ENCODE measurements around the gene ST7.

DNA sequence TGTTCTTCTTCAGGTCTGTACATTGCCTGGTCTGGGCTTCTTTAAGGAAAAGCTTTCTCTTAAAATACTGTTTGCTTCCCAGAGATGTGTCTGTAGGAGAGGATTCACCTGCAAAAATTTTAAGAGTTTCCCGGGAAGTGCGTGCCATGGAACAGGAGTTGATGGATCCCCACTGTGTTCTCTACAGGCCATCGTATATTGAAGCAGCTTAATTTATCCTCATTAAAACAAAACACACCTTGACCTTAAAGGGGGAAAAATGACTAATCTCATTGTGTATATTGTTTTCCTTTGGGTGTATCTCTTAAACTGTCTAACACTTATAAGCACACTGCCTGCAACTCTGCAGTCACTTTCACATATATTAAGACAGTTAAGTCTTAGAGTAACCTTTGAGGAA is 111.4 kb downstream of the ST7 start:
- TF ChIP-seq CBX8 (IDR thresholded peaks at IDR 0.05) (no peak), FOSB (CRISPR knock-in tag; IDR thresholded peaks at IDR 0.05) (no peak), GATA3 (IDR thresholded peaks at IDR 0.05; ENCODE audit: borderline replicate concordance) (no peak), RFX5 (IDR thresholded peaks at IDR 0.05) (no peak), NFE2L2 (conservative IDR thresholded peaks at IDR 0.05; ENCODE audit: low read length) (no peak), JUN (IDR thresholded peaks at IDR 0.05) (no peak), RAD21 (conservative IDR thresholded peaks at IDR 0.05 in 1 of 2, IDR thresholded peaks at IDR 0.05 in 1 of 2) (no peak)
- TF ChIP-seq, protein P1, sequence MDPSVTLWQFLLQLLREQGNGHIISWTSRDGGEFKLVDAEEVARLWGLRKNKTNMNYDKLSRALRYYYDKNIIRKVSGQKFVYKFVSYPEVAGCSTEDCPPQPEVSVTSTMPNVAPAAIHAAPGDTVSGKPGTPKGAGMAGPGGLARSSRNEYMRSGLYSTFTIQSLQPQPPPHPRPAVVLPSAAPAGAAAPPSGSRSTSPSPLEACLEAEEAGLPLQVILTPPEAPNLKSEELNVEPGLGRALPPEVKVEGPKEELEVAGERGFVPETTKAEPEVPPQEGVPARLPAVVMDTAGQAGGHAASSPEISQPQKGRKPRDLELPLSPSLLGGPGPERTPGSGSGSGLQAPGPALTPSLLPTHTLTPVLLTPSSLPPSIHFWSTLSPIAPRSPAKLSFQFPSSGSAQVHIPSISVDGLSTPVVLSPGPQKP (IDR thresholded peaks at IDR 0.05; ENCODE audit: low read depth, low read length) = no peak
- TF ChIP-seq, protein P2, sequence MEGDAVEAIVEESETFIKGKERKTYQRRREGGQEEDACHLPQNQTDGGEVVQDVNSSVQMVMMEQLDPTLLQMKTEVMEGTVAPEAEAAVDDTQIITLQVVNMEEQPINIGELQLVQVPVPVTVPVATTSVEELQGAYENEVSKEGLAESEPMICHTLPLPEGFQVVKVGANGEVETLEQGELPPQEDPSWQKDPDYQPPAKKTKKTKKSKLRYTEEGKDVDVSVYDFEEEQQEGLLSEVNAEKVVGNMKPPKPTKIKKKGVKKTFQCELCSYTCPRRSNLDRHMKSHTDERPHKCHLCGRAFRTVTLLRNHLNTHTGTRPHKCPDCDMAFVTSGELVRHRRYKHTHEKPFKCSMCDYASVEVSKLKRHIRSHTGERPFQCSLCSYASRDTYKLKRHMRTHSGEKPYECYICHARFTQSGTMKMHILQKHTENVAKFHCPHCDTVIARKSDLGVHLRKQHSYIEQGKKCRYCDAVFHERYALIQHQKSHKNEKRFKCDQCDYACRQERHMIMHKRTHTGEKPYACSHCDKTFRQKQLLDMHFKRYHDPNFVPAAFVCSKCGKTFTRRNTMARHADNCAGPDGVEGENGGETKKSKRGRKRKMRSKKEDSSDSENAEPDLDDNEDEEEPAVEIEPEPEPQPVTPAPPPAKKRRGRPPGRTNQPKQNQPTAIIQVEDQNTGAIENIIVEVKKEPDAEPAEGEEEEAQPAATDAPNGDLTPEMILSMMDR (IDR thresholded peaks at IDR 0.05) = no peak
